Right cardiac atrium (tissue), 5 donors: ENCODE results near the gene OR5P2. TPM values are rescaled to one million over a fixed set of nuclear protein-coding genes. Genes with fewer than 3 reads are reported as not detected.
"Not testable (repeated sequence)": the region's sequence is repeated elsewhere in the genome, so short reads cannot be mapped to it uniquely, and the experiment has no call there.

Experiments used
- ATAC-seq, 2 donors: fragments of 200-7000 bp; cut with Tn5 transposase; one replicate each; pipeline versions ENCODE4 v1.8.0 to v1.9.1; 2020; ENCODE audit warnings: moderate library complexity in 2 of 2, mild to moderate bottlenecking in 1 of 2
- DNase-seq, 3 donors: peaks; one replicate each; pipeline ENCODE4 v3.0.0-alpha.2; 2020
- H3K27ac ChIP-seq: one replicate; pipeline ENCODE4 v1.5.1; 2013; ENCODE audit warnings: mild to moderate bottlenecking, low read length, control low read depth, moderate library complexity
- H3K27me3 ChIP-seq: one replicate; pipeline ENCODE4 v1.6.1; 2013; ENCODE audit not compliant: control insufficient read depth, insufficient read depth
- H3K4me1 ChIP-seq: one replicate; pipeline ENCODE4 v1.6.1; 2013; ENCODE audit warnings: low read length; ENCODE audit not compliant: control insufficient read depth, insufficient read depth
- H3K4me3 ChIP-seq: one replicate; pipeline ENCODE4 v1.5.1; 2013; ENCODE audit warnings: low read length, control low read depth
- H3K9me3 ChIP-seq: one replicate; pipeline ENCODE4 v1.6.1; 2013; ENCODE audit warnings: low read length; ENCODE audit not compliant: control insufficient read depth
- WGBS: extraction: QIAGEN DNeasy Blood & Tissue Kit; methylation state at CpG from one replicate; pipeline ENCODE4 v1.1.7; 2013; 5-methylcytosine and 5-hydroxymethylcytosine counted together
- intact Hi-C, 4 donors: fragments of 100-400 bp; cut with DNase I; formaldehyde crosslinking; loops; one replicate each; pipeline versions ENCODE4 v1.11.0 to v1.14.0; 2022 to 2023
- polyA plus RNA-seq: library from polyadenylated mRNA; stranded (reverse); fragments of 200-250 nt; gene quantifications from one replicate; pipeline ENCODE4 v1.2.3, GENCODE V29; 2013
- total RNA-seq, 4 donors: library from RNA; stranded (reverse); fragmentation: NEBNext Ultra II Directional; extraction: Animal tissue kit (Norgen Biotek cat#: 25700); gene quantifications; one replicate each; pipeline ENCODE4 v1.2.1, GENCODE V29; 2021
- donor health status: healthy with polysubstance abuse.
- donor health status: DM: no; HTN: yes; CAD: no.
- donor health status: DM: no; HTN: no; CAD: no.
- donor health status: DM: no; HTN: yes; CAD: no; lungs with severe emphysema.
- donor health status: DM: yes; HTN: yes; CAD: no.

The OR5P2 gene
- total and polyA plus RNA-seq, 5 donors = not detected

- H3K27me3 ChIP-seq = no peaks in the 10 kb centered on the region
- no peak overlapping the region for H3K27ac ChIP-seq
- no peaks in the 10 kb centered on the region for H3K4me1 ChIP-seq
- DNase-seq = no peak
- intact Hi-C loops = no loop called here
- H3K9me3 ChIP-seq = peaks cover 2% of the 10 kb centered on the region
- 80% methylated on average over 6 of the region's 6 CpGs for WGBS
- no peak for ATAC-seq
- no peak overlapping the region for H3K4me3 ChIP-seq
Measured at GRCh38 chr11:7787239-7787638, 9.5 kb downstream of the OR5P2 start.

GRCh38 chr11:7775689-7776088, 21.1 kb downstream of the OR5P2 start:
- 58% methylated on average over 3 of the region's 3 CpGs for WGBS
- H3K9me3 ChIP-seq = no peaks in the 10 kb centered on the region
- H3K27me3 ChIP-seq = no peaks in the 10 kb centered on the region
- intact Hi-C loops = no loop called here
- H3K4me1 ChIP-seq = no peaks in the 10 kb centered on the region
- no peak overlapping the region for H3K27ac ChIP-seq
- no peak overlapping the region for H3K4me3 ChIP-seq
- DNase-seq (no peak), ATAC-seq (no peak)

- H3K9me3 ChIP-seq, intact Hi-C loops, H3K4me3 ChIP-seq, DNase-seq, H3K27ac ChIP-seq, ATAC-seq, H3K27me3 ChIP-seq, H3K4me1 ChIP-seq: not testable (repeated sequence)
- WGBS = 80% methylated on average over 10 of the region's 10 CpGs
Measured at GRCh38 chr11:7764301-7764700, 32.4 kb downstream of the OR5P2 start.

GRCh38 chr11:7759010-7759409, 37.7 kb downstream of the OR5P2 start:
- H3K4me3 ChIP-seq = no peak overlapping the region
- 62% methylated on average over 2 of the region's 2 CpGs for WGBS
- no peaks in the 10 kb centered on the region for H3K9me3 ChIP-seq
- H3K27ac ChIP-seq = no peak overlapping the region
- DNase-seq (no peak), ATAC-seq (no peak)
- H3K4me1 ChIP-seq = no peaks in the 10 kb centered on the region
- intact Hi-C loops = no loop called here
- H3K27me3 ChIP-seq = no peaks in the 10 kb centered on the region

GRCh38 chr11:7749456-7749855, 47.3 kb downstream of the OR5P2 start:
- H3K9me3 ChIP-seq = no peaks in the 10 kb centered on the region
- no peaks in the 10 kb centered on the region for H3K27me3 ChIP-seq
- ATAC-seq (no peak), DNase-seq (no peak)
- no peaks in the 10 kb centered on the region for H3K4me1 ChIP-seq
- WGBS = 89% methylated on average over 2 of the region's 2 CpGs
- intact Hi-C loops = no loop called here
- no peak overlapping the region for H3K27ac ChIP-seq
- no peak overlapping the region for H3K4me3 ChIP-seq

Other genes starting within 250 kb of the OR5P2 start
- gene CYB5R2, start 123.4 kb downstream of the OR5P2 start, total RNA-seq = 1 to 10 TPM; 1.6 to 4.4 (median 2.8) TPM
- 2.4 TPM for gene CYB5R2, start 123.4 kb downstream of the OR5P2 start, polyA plus RNA-seq
- not detected for gene OVCH2, start 90.5 kb downstream of the OR5P2 start, total RNA-seq
- not detected for gene OVCH2, start 90.5 kb downstream of the OR5P2 start, polyA plus RNA-seq
- gene OR5P3, start 33.9 kb upstream of the OR5P2 start, total RNA-seq = not detected
- not detected for gene OR5P3, start 33.9 kb upstream of the OR5P2 start, polyA plus RNA-seq
- not detected for gene OR10A6, start 134.3 kb upstream of the OR5P2 start, total RNA-seq
- gene OR10A6, start 134.3 kb upstream of the OR5P2 start, polyA plus RNA-seq = not detected
- gene OR10A3, start 144.8 kb upstream of the OR5P2 start, total RNA-seq = not detected
- not detected for gene OR10A3, start 144.8 kb upstream of the OR5P2 start, polyA plus RNA-seq
- not detected for gene NLRP10, start 168.5 kb upstream of the OR5P2 start, total RNA-seq
- gene NLRP10, start 168.5 kb upstream of the OR5P2 start, polyA plus RNA-seq = not detected
- 100 to 1,000 TPM; 152 to 175 (median 159) TPM for gene EIF3F, start 190.4 kb upstream of the OR5P2 start, total RNA-seq
- 179 TPM for gene EIF3F, start 190.4 kb upstream of the OR5P2 start, polyA plus RNA-seq